ES-I3 (cell line): ENCODE measurements around the gene PC.
"Not testable (repeated sequence)": the region's sequence is repeated elsewhere in the genome, so short reads cannot be mapped to it uniquely, and the experiment has no call there.

Experiments used
- H3K36me3 ChIP-seq: 2 replicates; pipeline ENCODE4 v1.6.1; 2013; ENCODE audit warnings: mild to moderate bottlenecking, low read length, control low read depth, moderate library complexity; ENCODE audit not compliant: insufficient read depth
- H3K4me1 ChIP-seq: 2 replicates; pipeline ENCODE4 v1.6.1; 2013; ENCODE audit warnings: mild to moderate bottlenecking, control low read depth, low read length; ENCODE audit not compliant: insufficient read depth
- H3K9ac ChIP-seq: 2 replicates; pipeline ENCODE4 v1.6.1; 2013; ENCODE audit warnings: low read depth, mild to moderate bottlenecking, low read length, moderate library complexity
- H3K9me3 ChIP-seq: 2 replicates; pipeline ENCODE4 v1.6.1; 2013; ENCODE audit warnings: mild to moderate bottlenecking, low read length, moderate library complexity; ENCODE audit not compliant: control insufficient read depth, insufficient read depth

PC gene

GRCh38 chr11:66958232-66958955, at the start of gene PC:
Gene PC (minus strand): TSS chr11:66958383. CDS start chr11:66872159, 86,224 bp downstream.
- Histone ChIP-seq H3K36me3 (no peaks in the 10 kb centered on the region), H3K9ac (peak within 1 kb of the TSS; percentile 76), H3K4me1 (0 out of 2 replicates have a peak, but pooled peaks cover 9% of the 10 kb centered on the region), H3K9me3 (no peaks in the 10 kb centered on the region)

GRCh38 chr11:67007126-67007525, 48.9 kb upstream of the PC start:
- Histone ChIP-seq H3K4me1 (peaks cover 13% of the 10 kb centered on the region; the same call in 1 of the 2 replicates), H3K9ac (peak overlapping the region; percentile 33; the same call in 1 of the 2 replicates), H3K9me3 (no peaks in the 10 kb centered on the region), H3K36me3 (no peaks in the 10 kb centered on the region)

- Histone ChIP-seq H3K36me3 (no peaks in the 10 kb centered on the region), H3K9ac (peak overlapping the region; percentile 33; the same call in 1 of the 2 replicates)
Observed at GRCh38 chr11:67006029-67006884, 48.1 kb upstream of the PC start.

GRCh38 chr11:67005200-67005599, 47.0 kb upstream of the PC start:
- peaks cover 16% of the 10 kb centered on the region; the same call in 1 of the 2 replicates for H3K4me1 ChIP-seq
- H3K36me3 ChIP-seq, H3K9me3 ChIP-seq, H3K9ac ChIP-seq: not testable (repeated sequence)

More at GRCh38 chr11:67006029-67006884, 48.1 kb upstream of the PC start:
- peaks cover 16% of the 10 kb centered on the region; the same call in 1 of the 2 replicates for H3K4me1 ChIP-seq
- H3K9me3 ChIP-seq = no peaks in the 10 kb centered on the region

- no peak overlapping the region for H3K9ac ChIP-seq
- peaks cover 16% of the 10 kb centered on the region; the same call in 1 of the 2 replicates for H3K4me1 ChIP-seq
- H3K9me3 ChIP-seq = no peaks in the 10 kb centered on the region
- no peaks in the 10 kb centered on the region for H3K36me3 ChIP-seq
Observed at GRCh38 chr11:67002921-67003411, 44.8 kb upstream of the PC start.

- Histone ChIP-seq H3K9me3 (no peaks in the 10 kb centered on the region), H3K36me3 (no peaks in the 10 kb centered on the region), H3K4me1 (peaks cover 16% of the 10 kb centered on the region; the same call in 1 of the 2 replicates), H3K9ac (no peak overlapping the region)
Observed at GRCh38 chr11:67002297-67002913, 44.2 kb upstream of the PC start.

- peaks cover 14% of the 10 kb centered on the region; the same call in 1 of the 2 replicates for H3K4me1 ChIP-seq
- H3K36me3 ChIP-seq = no peaks in the 10 kb centered on the region
- no peaks in the 10 kb centered on the region for H3K9me3 ChIP-seq
- no peak overlapping the region for H3K9ac ChIP-seq
Observed at GRCh38 chr11:67001332-67001731, 43.1 kb upstream of the PC start.

GRCh38 chr11:66999555-66999954, 41.4 kb upstream of the PC start:
- Histone ChIP-seq H3K9me3 (no peaks in the 10 kb centered on the region), H3K9ac (no peak overlapping the region), H3K4me1 (peaks cover 14% of the 10 kb centered on the region; the same call in 1 of the 2 replicates), H3K36me3 (no peaks in the 10 kb centered on the region)

GRCh38 chr11:66996609-66997273, 38.6 kb upstream of the PC start:
- H3K9ac ChIP-seq = no peak overlapping the region
- no peaks in the 10 kb centered on the region for H3K9me3 ChIP-seq
- no peaks in the 10 kb centered on the region for H3K36me3 ChIP-seq
- H3K4me1 ChIP-seq = no peaks in the 10 kb centered on the region

- no peak overlapping the region for H3K9ac ChIP-seq
- H3K36me3 ChIP-seq = no peaks in the 10 kb centered on the region
- H3K4me1 ChIP-seq = peaks cover 6% of the 10 kb centered on the region; the same call in 1 of the 2 replicates
- H3K9me3 ChIP-seq = no peaks in the 10 kb centered on the region
Observed at GRCh38 chr11:66992041-66992440, 33.9 kb upstream of the PC start.

GRCh38 chr11:66989360-66989759, 31.2 kb upstream of the PC start:
- not testable (repeated sequence) for H3K9ac ChIP-seq, H3K4me1 ChIP-seq, H3K36me3 ChIP-seq, H3K9me3 ChIP-seq

GRCh38 chr11:66988741-66989140, 30.6 kb upstream of the PC start:
- H3K9ac ChIP-seq, H3K4me1 ChIP-seq, H3K36me3 ChIP-seq, H3K9me3 ChIP-seq: not testable (repeated sequence)

GRCh38 chr11:66987924-66988637, 29.9 kb upstream of the PC start:
- Histone ChIP-seq H3K9ac (no peak overlapping the region), H3K4me1 (peaks cover 6% of the 10 kb centered on the region; the same call in 1 of the 2 replicates), H3K36me3 (no peaks in the 10 kb centered on the region)

More at GRCh38 chr11:66987924-66988637, 29.9 kb upstream of the PC start:
- H3K9me3 ChIP-seq = no peaks in the 10 kb centered on the region
